GM23248 (cell line): ENCODE measurements around the gene DPP9. TPM values are rescaled to one million over a fixed set of nuclear protein-coding genes. Genes with fewer than 3 reads are reported as not detected.

Experiments
- DNase-seq: peaks from one replicate; pipeline ENCODE4 v3.0.0-alpha.2; 2015
- H2AFZ ChIP-seq: fragments of 200-600 bp; sonication (generic); 2 replicates; pipeline ENCODE4 v1.6.1; 2016; ENCODE audit warnings: antibody characterized with exemption
- H3F3A ChIP-seq: fragments of 200-600 bp; sonication (generic); 2 replicates; pipeline ENCODE4 v1.6.1; 2016; ENCODE audit warnings: mild to moderate bottlenecking, antibody characterized with exemption, mixed run types; ENCODE audit not compliant: insufficient read depth
- H3K27ac ChIP-seq: fragments of 200-600 bp; sonication (generic); 2 replicates; pipeline ENCODE4 v1.5.1; 2016; ENCODE audit warnings: mild to moderate bottlenecking
- H3K27me3 ChIP-seq: fragments of 200-600 bp; sonication (generic); replicated peaks from 2 replicates; pipeline ENCODE4 v1.6.1; 2016; ENCODE audit warnings: mild to moderate bottlenecking; ENCODE audit not compliant: insufficient read depth
- H3K36me3 ChIP-seq: fragments of 200-600 bp; sonication (generic); 2 replicates; pipeline ENCODE4 v1.6.1; 2016; ENCODE audit warnings: low read depth, mild to moderate bottlenecking
- H3K4me1 ChIP-seq: fragments of 200-600 bp; sonication (generic); 2 replicates; pipeline ENCODE4 v1.6.1; 2016; ENCODE audit warnings: mild to moderate bottlenecking; ENCODE audit not compliant: insufficient read depth
- H3K4me2 ChIP-seq: fragments of 200-600 bp; sonication (generic); one replicate; pipeline ENCODE4 v1.6.1; 2016; ENCODE audit warnings: mild to moderate bottlenecking; ENCODE audit not compliant: unreplicated experiment
- H3K4me3 ChIP-seq: fragments of 200-600 bp; sonication (generic); 2 replicates; pipeline ENCODE4 v1.5.1; 2016; ENCODE audit warnings: mild to moderate bottlenecking
- H3K79me2 ChIP-seq: fragments of 200-600 bp; sonication (generic); 2 replicates; pipeline ENCODE4 v1.6.1; 2016; ENCODE audit warnings: mild to moderate bottlenecking; ENCODE audit not compliant: insufficient read depth
- H3K9ac ChIP-seq: fragments of 200-600 bp; sonication (generic); 2 replicates; pipeline ENCODE4 v1.6.1; 2016; ENCODE audit warnings: mild to moderate bottlenecking
- H3K9me2 ChIP-seq: fragments of 200-600 bp; sonication (generic); 2 replicates; pipeline ENCODE4 v1.6.1; 2016; ENCODE audit warnings: mixed run types, mild to moderate bottlenecking, moderate library complexity; ENCODE audit not compliant: insufficient read depth
- H3K9me3 ChIP-seq: fragments of 200-600 bp; sonication (generic); one replicate; pipeline ENCODE4 v1.6.1; 2017; ENCODE audit warnings: low read depth
- H4K20me1 ChIP-seq: fragments of 200-600 bp; sonication (generic); 2 replicates; pipeline ENCODE4 v1.6.0; 2016; ENCODE audit not compliant: insufficient read depth
- EZH2 ChIP-seq: fragments of 200-600 bp; sonication (generic); IDR thresholded peaks from 2 replicates; pipeline ENCODE4 v1.6.1; 2018; ENCODE audit warnings: antibody characterized with exemption, mild to moderate bottlenecking; ENCODE audit not compliant: insufficient read depth, poor library complexity, severe bottlenecking
- EZH2phosphoT487 ChIP-seq: fragments of 200-600 bp; sonication (generic); IDR thresholded peaks from 2 replicates; pipeline ENCODE4 v1.6.1; 2018; ENCODE audit warnings: antibody characterized with exemption, moderate library complexity, mild to moderate bottlenecking, low read depth; ENCODE audit not compliant: insufficient read depth
- WGBS, 2 experiments: methylation state at CpG; one replicate each; pipeline ENCODE4 v1.1.6; 2015 to 2017; ENCODE audit warnings: low lambda C conversion rate in 2 of 2, low coverage in 1 of 2; ENCODE audit errors: missing lambda C conversion rate in 2 of 2; 5-methylcytosine and 5-hydroxymethylcytosine counted together
- in situ Hi-C: fragments of 300-500 bp; cut with MboI; formaldehyde crosslinking; loops from 2 replicates; pipeline ENCODE4 v1.15.0; 2020
- polyA plus RNA-seq: library from polyadenylated mRNA; unstranded; fragments of >200 nt; fragmentation: Nextera tagmentation; extraction: Ambion mirVana; gene quantifications from 2 replicates; pipeline ENCODE4 v1.2.1, GENCODE V29; 2016
- total RNA-seq: library from RNA; depleted of rRNA; stranded (reverse); fragments of >200 nt; shearing (Covaris generic); gene quantifications from 2 replicates; pipeline ENCODE4 v1.2.3, GENCODE V29; 2014

DPP9 gene
- total and polyA plus RNA-seq, 2 experiments from 2014 or later = 33.0 to 50.3 TPM

GRCh38 chr19:4642625-4643024 is 81.0 kb downstream of the DPP9 start:
- in situ Hi-C loops = no loop called here
- no peaks in the 10 kb centered on the region for H3K9me2 ChIP-seq
- no peak overlapping the region for H2AFZ ChIP-seq
- H3K4me1 ChIP-seq = no peaks in the 10 kb centered on the region
- H3K4me3 ChIP-seq = no peak overlapping the region
- H4K20me1 ChIP-seq = no peaks in the 10 kb centered on the region
- H3K9ac ChIP-seq = no peak overlapping the region
- DNase-seq = no peak
- no peak overlapping the region for H3K4me2 ChIP-seq
- no peak overlapping the region for H3K27ac ChIP-seq
- 93 to 94% methylated on average over 3 to 6 of the region's 6 CpGs for WGBS, 2 experiments
- H3K36me3 ChIP-seq = no peaks in the 10 kb centered on the region
- no peaks in the 10 kb centered on the region for H3K79me2 ChIP-seq
- H3F3A ChIP-seq = no peaks in the 10 kb centered on the region
- TF ChIP-seq EZH2 (no peak), EZH2phosphoT487 (no peak)
- no peaks in the 10 kb centered on the region for H3K9me3 ChIP-seq
- H3K27me3 ChIP-seq = no peaks in the 10 kb centered on the region

GRCh38 chr19:4641132-4641531 is 82.5 kb downstream of the DPP9 start:
- no peaks in the 10 kb centered on the region for H3K9me2 ChIP-seq
- H3K27me3 ChIP-seq = no peaks in the 10 kb centered on the region
- 82 to 87% methylated on average over 11 to 14 of the region's 14 CpGs for WGBS, 2 experiments
- no peaks in the 10 kb centered on the region for H3F3A ChIP-seq
- TF ChIP-seq EZH2phosphoT487 (no peak), EZH2 (no peak)
- no peak overlapping the region for H3K9ac ChIP-seq
- H3K4me1 ChIP-seq = no peaks in the 10 kb centered on the region
- no peaks in the 10 kb centered on the region for H4K20me1 ChIP-seq
- H2AFZ ChIP-seq = no peak overlapping the region
- no peak for DNase-seq
- no peak overlapping the region for H3K27ac ChIP-seq
- no peaks in the 10 kb centered on the region for H3K9me3 ChIP-seq
- in situ Hi-C loops = no loop called here
- no peak overlapping the region for H3K4me2 ChIP-seq
- no peak overlapping the region for H3K4me3 ChIP-seq
- H3K79me2 ChIP-seq = no peaks in the 10 kb centered on the region
- H3K36me3 ChIP-seq = no peaks in the 10 kb centered on the region

GRCh38 chr19:4640247-4641000 is 83.2 kb downstream of the DPP9 start:
- Histone ChIP-seq H4K20me1 (no peaks in the 10 kb centered on the region), H3K9me2 (no peaks in the 10 kb centered on the region), H3K36me3 (no peaks in the 10 kb centered on the region), H3F3A (no peaks in the 10 kb centered on the region), H3K4me2 (no peak overlapping the region), H3K27ac (no peak overlapping the region), H3K4me3 (no peak overlapping the region), H3K27me3 (no peaks in the 10 kb centered on the region), H3K9ac (no peak overlapping the region), H3K9me3 (no peaks in the 10 kb centered on the region), H3K79me2 (no peaks in the 10 kb centered on the region), H3K4me1 (no peaks in the 10 kb centered on the region), H2AFZ (no peak overlapping the region)
- TF ChIP-seq EZH2 (no peak), EZH2phosphoT487 (no peak)
- no peak for DNase-seq
- WGBS, 2 experiments = 89 to 91% methylated on average over 17 of the region's 17 CpGs
- in situ Hi-C loops = no loop called here

GRCh38 chr19:4639531-4640246 is 84.0 kb downstream of the DPP9 start:
- peak overlapping the region; percentile 64 for H3K9ac ChIP-seq
- no peak for DNase-seq
- no peaks in the 10 kb centered on the region for H3K27me3 ChIP-seq
- no peaks in the 10 kb centered on the region for H4K20me1 ChIP-seq
- in situ Hi-C loops = no loop called here
- peaks cover 4% of the 10 kb centered on the region; the same call in 1 of the 2 replicates for H3F3A ChIP-seq
- peak overlapping the region; percentile 74 for H3K4me2 ChIP-seq
- H3K9me2 ChIP-seq = no peaks in the 10 kb centered on the region
- H3K9me3 ChIP-seq = no peaks in the 10 kb centered on the region
- H2AFZ ChIP-seq = peak overlapping the region; percentile 93
- no peak for TF ChIP-seq EZH2
- TF ChIP-seq EZH2phosphoT487 = no peak
- 18 to 21% methylated on average over 26 to 39 of the region's 39 CpGs for WGBS, 2 experiments
- H3K4me1 ChIP-seq = peaks cover 4% of the 10 kb centered on the region
- H3K79me2 ChIP-seq = no peaks in the 10 kb centered on the region
- H3K36me3 ChIP-seq = no peaks in the 10 kb centered on the region
- peak overlapping the region; percentile 77 for H3K4me3 ChIP-seq
- no peak overlapping the region for H3K27ac ChIP-seq
